Neural progenitor cell (in vitro differentiated cells): ENCODE results near the gene SUGCT.

Experiments used
- CTCF ChIP-seq: fragments of 200-600 bp; sonication (generic); IDR thresholded peaks from 2 replicates; pipeline ENCODE4 v1.5.1; 2017; ENCODE audit warnings: antibody characterized with exemption, mild to moderate bottlenecking
- EZH2 ChIP-seq: fragments of 200-600 bp; sonication (generic); IDR thresholded peaks from 2 replicates; pipeline ENCODE4 v1.6.1; 2017; ENCODE audit warnings: antibody characterized with exemption, mild to moderate bottlenecking, moderate library complexity
- EZH2phosphoT487 ChIP-seq: fragments of 200-600 bp; sonication (generic); IDR thresholded peaks from 2 replicates; pipeline ENCODE4 v1.6.1; 2017; ENCODE audit warnings: antibody characterized with exemption

DNA sequence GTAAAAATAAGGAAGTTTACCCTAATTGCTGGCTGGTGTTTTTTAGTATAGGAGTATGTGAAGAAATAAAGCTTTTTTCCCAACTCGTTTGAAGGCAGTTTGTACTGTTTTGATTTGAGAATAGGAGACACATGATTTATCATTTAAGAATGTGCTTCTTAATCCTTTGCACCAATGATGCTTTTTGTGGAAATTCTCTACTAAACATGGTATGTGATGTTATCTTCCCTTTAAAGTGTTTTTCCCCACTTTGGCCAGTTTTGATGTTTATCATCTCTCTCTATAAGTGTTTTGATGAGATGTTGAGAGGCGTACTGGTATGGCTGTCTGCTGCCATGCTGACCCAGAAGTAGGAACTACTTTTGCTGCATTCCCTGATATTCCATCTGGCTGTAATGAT, 85.1 kb downstream of the SUGCT start:
- no peak for TF ChIP-seq CTCF
- TF ChIP-seq EZH2phosphoT487: no peak
- no peak for TF ChIP-seq EZH2
